EL (cell line): ENCODE measurements around the gene CERS6.

Experiments
- DNase-seq: peaks from one replicate; pipeline ENCODE4 v3.0.0-alpha.2; 2016

Gene CERS6

DNA sequence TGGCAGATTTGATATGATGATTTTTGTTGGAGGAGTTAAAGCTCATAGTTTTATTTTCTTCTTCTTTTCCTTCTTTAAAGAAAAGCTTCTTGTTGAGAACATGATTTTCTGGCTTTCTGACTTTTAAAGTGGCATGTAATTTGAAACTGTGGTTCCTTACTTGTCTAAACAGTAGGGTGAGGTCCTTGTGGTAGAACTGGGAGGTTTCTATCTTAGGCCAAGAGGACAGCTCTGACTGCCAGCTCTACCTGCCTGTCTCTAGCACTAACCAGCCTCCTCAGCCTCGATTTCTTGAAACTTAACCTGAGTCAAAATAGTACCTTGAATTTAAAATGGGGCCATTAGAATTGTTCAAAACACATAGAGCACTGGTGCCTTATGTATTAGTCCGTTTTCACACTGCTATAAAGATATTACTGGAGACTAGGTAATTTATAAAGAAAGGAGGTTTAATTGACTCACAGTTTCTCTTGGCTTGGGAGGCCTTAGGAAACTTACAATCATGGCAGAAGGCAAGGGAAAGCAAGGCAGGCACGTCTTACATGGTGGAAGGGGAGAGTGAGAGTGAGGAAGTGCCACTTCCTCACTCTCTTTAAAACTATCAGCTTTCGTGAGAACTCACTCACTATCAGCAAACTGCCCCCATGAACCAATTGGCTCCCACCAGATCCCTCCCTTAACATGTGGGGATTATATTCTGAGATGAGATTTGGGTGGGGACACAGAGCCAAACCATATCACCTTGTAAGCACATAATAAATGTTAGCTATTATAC lies 119.0 kb downstream of the CERS6 start:
- DNase-seq = no peak

DNA sequence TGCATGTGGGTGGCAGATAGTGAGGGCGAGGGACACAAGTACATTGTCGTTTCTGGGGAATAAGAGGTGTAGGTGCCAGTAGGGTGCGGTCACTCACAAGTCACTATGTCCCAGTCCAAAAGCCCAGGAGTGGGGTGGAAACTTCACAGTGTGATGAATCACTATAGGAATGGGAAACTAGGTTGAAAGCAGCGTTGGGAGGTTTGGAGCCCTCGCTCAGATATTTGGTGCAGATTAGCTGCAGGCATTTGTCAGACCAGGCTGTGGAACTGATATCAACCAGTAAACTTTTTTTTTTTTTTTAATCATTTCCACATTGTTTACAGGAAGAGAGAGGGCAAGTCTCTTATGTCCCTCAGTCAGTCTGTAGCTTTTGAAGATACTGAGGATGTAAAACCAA lies 121.8 kb downstream of the CERS6 start:
- peak; percentile 11 for DNase-seq

DNA sequence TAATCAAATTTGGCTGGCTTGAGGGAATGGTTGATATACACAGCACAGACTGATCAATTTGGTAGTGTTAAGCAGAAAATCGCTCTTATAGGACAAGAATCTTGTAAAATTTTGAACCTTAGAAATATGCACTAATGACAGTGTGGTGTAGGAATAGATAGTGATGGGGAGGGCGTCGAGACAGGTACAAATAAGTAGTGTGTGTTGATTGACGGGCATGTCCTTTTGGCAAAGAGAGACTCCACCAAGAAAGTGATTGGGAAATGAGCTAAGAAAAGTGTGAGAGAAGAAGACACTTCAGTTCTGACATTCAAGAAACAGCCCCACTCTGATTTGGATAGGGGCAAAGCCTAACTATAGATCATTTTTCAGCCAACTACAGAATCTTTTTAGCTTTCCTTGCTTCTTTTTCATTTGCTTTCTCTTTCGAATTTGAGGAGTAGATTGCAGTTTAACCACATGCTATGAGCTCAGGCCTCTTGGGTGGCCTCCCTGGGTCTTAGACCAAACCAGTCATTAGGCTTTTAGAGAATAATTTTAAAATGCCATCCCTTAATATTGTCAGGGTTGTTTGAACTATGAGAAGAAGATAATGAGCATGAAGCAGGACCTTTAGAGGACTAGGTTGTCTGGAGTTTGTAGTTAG lies 127.1 kb downstream of the CERS6 start:
- peak; percentile 26 for DNase-seq

DNA sequence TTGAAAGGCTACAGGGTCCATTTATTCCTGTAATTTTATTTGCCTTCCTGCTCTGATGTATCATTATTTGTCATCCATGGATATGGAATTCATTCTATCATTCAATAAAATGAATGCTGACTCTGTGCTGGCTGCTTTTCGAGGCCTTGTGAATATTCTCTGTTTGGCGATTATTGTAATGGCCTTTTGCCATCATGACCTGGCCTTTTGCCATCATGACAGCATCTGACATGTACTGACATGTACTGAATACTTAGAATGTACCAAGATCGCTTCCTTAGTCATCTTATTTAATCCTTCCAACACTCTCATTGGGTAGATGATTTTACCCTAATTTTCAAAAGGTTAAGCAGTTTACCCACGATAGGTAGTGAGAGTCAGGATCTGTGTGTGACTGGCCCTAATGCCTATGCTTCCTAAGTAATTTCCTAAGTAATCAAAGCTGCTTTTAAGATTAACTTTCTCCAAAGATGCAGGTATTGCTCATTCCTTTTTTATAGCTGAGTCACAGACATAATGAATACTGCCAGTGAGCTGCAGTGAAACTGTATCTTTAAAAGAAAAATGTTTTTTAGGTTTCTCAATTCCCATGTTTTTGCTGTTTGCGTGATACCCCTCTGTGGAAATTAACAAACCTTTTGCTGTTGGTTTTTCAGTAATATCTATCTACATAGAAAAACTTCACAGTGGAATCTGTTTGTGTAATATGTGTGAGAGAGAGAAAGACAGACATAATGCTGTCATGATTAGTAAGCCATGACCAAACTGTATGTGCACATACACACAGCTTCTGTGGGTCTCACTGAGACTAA lies 127.8 kb downstream of the CERS6 start:
- DNase-seq = peak; percentile 50

DNA sequence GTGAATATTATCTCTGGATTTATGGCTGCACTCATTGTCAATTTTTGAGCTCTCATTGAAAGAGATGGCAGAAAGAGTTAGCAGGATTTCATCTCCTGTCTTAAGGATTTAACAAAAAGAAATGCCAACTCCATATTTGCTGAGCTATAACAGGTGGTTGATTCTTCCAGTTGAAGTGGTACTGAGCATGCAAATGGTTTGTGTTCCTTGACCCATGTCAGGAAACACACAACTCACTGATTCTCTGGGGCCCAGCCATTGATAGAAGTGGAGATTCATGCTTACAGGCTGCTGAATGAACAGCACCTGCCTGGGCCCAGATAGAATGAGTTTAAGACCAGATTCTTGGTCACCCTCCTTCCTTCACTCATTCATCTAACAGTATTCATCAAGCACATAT lies 128.8 kb downstream of the CERS6 start:
- no peak for DNase-seq

DNA sequence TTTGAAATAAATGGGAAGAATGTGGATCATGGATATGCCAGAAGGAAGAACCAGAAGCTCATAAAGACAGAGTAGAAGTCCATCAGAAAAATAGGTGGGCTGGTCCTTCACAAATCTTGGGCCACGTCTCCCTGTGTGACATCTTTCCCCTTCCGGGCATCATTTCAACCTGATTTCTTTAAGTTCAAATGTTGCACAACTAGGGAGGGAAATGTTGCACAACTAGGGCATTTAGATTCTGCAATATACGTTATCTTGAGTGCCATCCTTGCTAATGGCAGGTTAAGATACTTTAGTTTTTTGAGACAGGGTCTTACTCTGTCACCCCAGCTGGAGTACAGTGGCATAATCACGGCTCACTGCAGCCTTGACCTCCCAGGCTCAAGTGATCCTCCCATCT lies 129.6 kb downstream of the CERS6 start:
- no peak for DNase-seq

DNA sequence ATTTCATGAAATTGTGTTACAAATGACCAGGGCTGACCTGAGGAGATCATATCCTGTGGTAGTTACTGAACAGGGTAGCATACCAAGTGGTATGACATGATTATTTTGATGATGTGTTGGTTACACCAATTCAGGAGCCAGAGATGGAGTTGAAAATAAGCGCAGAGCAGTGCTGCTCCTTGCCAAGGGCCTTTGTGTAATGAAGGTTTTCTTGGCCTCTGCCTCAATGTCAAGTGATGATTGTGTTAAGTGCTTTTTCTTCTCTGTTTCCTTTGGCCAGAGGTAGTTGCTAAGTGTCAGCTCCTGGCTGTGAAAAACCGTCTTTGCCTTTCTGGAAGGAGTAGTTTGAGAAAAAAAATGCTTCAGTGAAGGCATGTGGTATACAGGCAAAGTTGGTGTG lies 131.2 kb downstream of the CERS6 start:
- DNase-seq = no peak

DNA sequence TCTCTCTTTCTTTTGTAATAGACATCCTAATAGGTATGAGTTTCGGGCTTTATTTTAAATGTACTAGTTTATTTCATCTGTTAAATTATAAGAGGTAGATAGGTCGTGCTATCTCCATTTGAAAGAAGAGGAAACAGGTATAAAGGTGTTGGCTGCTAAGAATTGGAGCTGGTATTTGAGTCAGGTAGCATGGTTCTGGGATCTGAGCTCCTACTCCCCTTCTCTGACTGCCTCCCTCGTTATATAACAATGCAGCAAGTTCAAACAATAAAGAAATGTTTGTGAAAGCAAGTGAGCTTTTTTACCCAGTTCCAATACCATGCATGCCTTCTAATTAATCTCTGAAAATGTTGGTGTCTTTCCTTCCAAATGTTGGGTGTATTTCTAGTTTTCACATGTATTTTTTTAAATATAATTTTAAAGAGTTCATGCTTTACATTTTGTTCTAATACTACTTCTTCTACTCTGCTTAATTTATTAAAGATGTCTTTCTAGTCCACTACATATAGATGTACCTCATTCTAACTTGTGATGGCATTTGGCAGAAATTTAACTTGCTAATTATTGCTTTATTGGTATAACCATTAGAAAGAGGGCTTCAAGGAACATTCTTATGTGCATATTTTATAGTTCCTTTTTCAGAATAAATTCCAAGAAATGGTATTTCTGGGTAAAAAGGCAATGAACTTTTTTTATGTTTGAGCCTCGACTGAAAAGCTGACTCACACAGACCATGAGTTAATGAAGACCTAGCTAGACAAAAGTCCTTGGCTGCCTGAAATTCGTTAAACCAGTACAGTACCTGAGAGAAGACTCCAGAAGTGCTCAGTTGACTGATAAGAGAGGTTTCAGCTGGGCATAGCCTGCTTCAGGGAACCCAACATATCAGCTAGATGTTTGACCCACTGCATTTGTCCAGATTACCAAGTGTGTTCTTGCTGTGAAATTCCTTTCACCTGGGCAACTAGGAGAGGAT lies 133.5 kb downstream of the CERS6 start:
- no peak for DNase-seq

DNA sequence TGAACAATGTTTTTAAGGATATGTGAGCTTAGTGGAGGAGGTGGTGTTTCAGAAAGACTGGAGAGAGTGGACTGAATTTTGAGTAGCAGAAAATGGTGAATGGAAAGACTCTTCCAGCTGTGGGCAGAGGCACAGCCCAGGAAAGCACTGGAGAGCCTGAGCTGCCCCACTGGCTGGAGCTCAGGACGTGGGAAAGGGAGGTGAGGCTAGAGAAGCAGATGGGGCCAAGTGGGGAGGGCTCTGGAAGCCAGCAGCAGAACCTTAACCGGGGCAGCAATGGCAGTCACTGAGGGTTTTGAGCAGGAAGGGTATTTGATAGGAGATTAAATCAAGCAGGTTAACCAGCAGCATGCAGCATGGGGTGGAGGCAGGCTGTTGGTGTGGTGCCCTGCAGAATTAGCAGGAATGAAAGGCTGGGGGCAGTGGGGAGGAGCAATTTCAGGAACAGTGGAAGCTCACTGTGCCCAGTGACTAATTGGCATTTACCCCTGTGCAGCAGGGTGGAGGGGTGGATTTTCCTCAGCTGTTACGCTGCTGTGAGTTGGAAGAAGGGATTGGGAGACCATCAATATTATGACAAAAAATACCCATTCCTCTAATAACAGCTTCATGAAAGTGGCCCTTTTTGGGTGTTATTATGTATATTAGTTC lies 136.2 kb downstream of the CERS6 start:
- no peak for DNase-seq

DNA sequence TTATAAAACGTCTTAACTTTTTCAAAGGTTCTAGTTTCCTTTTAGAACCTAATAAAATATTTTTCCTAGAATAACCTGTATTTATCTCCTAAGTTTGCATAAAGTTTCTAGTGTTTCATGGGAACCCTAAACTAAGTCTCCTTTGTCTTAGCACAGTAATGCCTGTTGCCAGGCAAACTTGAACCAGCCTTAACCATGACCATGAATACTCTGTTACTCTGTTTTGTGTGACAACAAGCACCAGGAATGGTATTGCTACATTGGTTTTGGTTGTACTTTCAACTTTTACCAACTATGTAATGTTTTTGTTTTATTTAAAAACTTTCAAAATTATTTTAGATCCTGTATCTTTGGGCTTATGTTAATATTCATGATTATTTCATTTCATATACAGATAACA lies 137.6 kb downstream of the CERS6 start:
- DNase-seq = no peak

DNA sequence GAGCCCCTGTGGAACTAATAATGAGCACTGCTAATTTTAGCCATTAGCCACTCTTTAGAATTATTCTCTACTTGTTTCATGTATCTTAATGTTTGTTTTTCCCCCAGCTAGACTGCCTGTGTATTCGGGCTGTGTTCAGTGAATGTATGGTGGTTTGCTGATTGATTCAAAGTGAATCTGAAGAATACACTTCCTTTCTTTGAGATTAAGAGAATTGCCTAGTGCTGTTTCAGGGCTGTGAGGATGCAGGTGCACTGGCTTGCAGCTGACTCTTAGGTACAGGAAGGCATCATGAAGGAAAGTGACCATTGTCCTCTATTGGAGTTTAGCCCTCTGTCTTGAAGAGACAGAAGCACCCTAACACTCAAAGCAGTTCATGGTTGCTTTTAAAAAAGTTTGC lies 138.7 kb downstream of the CERS6 start:
- no peak for DNase-seq

DNA sequence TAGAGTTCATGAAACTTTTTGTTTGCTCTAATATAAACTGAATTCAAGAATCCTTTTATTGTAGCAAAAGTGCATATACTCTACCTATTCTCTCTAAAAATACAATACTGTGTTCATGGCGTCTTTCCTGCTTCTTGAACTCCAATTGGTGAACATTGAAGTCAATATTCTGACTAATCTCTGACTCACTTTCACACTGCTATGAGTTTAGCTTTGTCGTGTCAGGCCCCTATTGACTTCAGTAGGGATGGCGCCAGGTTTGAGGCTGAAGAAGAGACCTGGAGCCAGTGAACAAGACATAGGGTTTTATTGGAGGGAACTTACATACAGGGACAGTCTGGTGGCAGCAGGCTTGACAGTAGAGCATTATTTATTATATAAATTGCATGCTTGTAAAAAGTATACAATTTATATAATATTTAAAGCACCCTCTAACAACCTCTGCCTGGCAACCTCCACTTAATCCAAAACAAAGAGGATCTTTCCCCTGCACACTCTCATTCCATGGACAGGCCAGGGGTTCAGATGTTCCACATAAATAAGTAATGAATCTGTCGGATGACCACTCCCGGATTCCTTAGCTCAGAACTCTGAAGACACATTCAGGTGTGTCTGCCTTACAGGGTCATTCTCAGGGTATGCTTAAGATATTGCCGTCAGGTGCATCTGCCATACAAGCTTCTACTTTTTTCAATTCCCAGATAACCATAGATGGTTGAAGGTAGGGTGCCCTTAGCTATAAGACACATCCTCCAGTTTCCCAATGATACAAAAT lies 141.0 kb downstream of the CERS6 start:
- no peak for DNase-seq

DNA sequence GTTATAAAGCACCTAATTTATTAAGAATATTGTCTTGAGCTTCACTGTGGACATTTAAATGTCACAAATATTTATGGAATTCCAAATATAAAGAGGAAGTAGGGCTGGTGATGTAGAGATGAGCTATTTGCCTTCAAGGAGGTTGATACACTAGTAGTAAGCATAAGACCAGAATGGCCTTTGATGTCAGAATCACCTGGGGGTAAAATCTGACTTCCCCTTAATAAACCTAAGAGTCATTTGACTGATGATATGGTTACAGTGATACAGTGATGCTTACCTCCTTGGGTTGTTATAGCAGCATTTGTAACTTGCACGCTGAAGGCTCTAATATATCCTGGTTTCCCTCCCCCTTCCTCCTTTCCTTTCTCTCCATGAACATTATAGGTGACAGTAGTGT lies 143.7 kb downstream of the CERS6 start:
- DNase-seq = no peak

DNA sequence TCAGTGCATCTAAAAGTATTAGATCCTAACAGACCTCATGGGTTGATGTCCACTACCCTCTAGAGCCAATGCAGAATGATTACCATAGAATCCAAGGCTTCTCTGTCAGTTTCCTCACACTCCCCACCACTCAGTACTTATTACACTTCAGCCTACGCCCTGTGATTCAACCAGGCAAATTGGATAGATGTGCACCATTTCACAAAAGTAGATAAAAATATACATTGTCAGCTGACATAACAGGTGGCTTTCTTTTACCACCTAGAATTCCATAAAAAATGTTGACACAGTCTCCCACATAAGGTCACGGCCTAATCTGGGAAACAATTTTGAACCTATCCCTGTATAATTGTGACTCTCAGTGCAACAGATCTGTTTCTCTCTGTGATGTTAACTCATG lies 144.9 kb downstream of the CERS6 start:
- no peak for DNase-seq

DNA sequence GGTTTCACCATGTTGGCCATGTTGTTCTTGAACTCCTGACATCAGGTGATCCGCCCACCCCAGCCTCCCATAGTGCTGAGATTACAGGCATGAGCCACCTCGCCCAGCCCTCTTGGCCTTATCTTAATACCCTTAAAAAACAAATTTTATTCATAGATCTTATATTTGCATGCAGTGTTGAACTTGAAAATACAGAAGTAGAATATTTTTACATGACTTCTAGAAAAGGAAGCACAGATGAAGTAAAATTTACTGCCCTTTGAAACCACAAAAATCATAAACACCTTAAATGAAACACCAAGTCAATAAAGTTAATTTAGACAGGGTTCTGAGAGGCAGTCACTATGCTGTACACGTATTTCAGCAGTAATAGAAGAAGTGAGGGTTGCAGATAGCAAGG lies 145.7 kb downstream of the CERS6 start:
- no peak for DNase-seq

DNA sequence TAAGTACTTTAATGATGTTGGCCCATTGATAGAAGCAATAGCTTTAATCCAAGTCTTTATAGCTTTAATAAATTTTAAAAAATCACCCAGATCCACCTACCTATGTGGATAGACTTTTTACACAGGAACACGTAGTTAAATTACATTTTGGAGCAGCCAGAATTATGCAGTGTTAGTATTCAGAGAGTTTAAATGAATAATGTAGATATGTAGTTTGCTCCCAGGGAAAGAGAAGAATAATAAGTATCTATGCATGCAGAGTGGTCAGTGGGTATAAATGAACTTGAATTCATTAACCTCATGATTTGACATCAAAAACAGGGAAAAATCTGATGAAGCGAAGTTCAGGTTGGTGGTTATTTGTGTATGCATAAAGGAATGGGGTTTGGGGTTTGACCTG lies 146.3 kb downstream of the CERS6 start:
- DNase-seq = no peak

DNA sequence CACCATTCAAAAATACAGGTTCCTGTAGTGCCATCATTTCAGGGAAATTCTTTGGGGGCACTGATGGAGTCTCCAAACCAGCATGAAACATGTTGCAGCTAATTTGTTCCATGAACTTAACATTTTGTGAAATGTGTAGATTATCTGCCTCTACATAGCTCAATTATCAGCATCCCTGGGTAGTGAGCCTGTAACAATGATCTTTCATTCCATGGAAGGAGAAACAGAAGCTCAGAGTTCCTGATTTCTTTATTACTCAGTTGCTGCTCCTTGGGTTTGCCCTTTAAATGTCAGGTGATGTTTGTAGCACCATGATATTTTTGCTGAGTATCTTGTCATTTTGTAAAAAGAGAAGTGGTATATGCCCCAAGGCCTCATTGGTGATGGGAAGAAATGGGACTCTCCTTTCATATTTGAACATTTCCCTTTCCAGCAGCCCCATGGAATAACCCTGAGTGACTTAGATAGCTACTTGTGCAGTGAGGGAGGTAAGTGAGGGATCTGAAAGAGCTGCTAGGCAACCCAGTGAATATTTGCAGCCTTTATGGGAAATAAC lies 146.9 kb downstream of the CERS6 start:
- no peak for DNase-seq

DNA sequence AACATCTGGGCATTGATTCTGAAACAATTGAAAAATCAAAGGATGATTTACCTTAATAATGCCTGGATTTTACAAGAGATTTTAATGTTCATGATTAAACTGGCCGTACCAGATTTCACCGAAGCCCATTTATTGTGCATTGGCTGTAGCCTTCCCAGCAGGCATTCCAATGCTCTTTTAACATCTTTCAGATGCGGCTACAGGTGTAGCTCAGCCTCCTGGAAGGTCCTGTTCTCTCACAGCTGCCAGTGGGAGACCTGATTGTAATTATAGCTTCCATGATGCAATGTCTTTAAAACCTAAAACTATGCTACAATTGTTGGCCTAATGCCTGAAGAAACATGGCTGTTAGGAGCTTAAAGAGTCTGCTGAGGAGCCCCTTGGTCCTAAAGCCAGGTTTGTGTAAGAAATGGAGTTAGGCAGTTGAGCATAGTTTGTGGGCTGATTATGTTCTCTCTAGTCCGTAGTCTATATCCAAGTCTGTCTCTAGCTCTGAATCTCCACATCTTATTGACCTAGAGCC lies 147.4 kb downstream of the CERS6 start:
- DNase-seq = no peak

DNA sequence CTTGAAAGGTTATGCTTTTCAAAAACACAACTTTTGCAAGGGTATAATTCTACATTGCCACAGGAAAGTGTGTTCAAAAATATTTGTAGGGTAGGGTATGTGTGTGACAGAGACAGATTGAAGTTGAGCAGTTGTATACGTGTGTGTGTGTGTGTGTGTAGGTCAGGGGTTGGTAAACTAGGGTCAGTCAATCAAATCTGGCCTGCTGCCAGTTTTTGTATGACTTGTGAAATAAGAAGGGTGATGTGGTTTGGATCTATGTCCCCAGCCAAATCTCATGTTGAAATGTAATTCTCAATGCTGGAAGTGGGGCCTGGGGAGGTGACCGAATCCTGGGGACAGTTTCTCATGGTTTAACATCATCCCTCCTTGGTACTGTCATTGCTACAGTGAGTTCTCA lies 148.2 kb downstream of the CERS6 start:
- DNase-seq = no peak

DNA sequence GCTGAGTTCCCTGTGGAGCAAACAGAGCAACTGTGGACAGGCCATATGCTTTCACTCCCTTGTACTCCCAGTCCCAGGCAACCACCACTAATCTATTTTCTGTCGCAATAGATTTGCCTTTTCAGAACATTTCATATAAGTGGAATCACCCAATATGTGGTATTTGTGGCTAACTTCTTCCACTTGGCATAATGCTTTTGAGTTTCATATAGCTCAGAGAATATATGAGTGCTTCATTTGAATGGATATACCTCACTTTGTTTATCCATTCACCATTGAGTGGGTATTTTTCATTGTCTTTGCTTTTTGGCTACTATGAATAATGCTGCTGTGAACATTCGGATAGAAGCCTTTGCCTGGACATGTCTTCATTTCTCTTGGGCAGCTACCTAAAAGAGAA lies 151.9 kb downstream of the CERS6 start:
- peak; percentile 11 for DNase-seq

DNA sequence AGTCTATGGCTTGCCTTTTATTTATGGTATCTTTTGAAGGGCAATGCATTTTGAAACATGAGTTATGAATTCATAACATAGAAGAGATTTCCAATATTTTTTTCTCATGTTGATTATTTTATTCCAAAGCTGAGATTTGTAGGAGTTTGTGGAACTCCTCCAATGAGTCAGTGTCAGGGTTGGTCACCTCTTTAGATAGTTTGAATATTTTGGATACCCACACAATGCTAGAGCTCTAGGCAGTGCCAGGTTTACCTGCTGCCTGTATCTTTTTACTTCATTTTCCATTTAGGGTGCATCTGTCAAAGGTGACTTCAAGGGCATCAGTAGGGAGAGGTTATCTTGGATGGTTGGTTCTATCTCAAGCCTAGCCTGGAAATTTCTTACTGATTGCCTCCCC lies 152.7 kb downstream of the CERS6 start:
- DNase-seq = no peak
